ENCODE data around the gene GALNT18.
A peak's percentile ranks its signal among the peaks of the same experiment; 100 is the strongest.
"Not testable (repeated sequence)": the region's sequence is repeated elsewhere in the genome, so short reads cannot be mapped to it uniquely, and the experiment has no call there.

The GALNT18 gene

DNA sequence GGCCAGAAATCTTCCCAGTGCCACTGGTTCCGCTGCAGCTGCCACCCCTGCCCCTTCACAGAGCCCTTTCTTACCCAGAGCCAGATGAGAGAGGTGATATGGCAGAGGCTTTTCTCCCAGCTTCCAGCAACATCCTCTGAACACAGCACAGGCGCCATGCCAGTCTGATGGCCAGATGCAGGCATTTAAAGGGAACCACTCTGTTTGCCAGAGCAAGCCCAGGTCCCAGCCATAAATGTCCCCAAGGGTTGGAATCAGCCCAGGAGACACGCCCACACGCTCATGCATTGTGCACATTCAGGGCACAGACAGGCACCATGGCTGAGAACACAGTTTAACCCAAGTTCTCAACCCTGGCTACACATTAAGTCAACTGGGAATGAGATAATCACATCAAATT, 154.5 kb downstream of the GALNT18 start:
- no peak for DNase-seq

DNA sequence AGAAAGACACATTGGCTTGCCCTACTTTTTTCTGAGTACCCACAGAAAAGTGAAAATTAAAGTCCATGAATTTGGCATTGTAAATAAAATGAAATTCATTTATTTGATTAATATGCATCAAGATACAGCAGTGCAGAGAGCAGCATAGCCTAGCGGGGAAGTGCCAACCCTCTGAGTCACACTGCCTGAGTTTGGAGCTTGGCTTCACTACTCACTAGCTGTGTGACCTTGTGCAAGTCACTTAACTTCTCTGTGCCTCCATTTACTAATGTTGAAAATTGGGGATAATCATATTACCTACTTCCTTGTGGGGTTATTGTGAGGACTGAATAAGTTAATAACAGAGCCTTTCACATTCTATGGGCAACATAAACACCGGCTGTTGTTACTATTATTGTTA, 157.2 kb downstream of the GALNT18 start:
- DNase-seq, result no peak

DNA sequence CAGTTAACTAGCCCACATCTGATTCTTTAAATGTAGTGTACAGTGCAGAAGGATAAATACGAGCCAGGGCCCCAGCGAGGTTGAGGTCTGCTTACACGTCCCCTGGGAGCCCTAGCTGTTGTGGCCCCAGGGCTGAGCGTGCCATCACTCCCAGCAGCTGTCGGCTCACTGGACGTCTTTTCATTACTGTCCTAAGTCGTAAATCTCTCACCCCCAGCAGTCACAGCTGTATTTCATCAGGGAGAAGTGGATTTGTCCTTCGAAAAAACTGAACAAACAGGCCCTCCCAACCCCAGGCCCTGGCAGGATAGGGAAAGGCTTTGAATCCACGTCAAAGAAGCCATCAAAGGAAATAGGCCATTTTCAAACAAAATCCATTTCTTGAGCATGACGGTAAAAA, 158.4 kb downstream of the GALNT18 start:
- no peak for DNase-seq

DNA sequence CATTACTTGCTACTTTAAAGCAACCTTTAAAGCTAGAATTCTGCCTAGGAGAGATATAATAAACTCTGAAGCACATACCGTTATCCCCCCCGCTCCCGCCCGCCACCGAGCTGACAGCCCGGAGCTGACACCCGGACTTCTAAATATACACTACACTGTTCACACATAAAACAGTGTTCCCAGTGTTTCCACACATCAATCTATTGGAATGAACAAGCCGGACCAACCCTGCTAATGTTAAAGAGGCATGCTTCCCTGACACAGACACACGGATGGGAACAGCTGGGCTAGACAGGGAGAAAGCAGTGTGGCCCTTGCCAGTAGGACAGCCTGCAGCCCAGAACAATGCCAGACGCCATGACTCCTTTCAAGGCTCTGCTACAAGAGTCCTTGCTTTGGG, 160.3 kb downstream of the GALNT18 start:
- peak in 3 of 51 donors; percentile 6 to 21 (median 15) for DNase-seq

DNA sequence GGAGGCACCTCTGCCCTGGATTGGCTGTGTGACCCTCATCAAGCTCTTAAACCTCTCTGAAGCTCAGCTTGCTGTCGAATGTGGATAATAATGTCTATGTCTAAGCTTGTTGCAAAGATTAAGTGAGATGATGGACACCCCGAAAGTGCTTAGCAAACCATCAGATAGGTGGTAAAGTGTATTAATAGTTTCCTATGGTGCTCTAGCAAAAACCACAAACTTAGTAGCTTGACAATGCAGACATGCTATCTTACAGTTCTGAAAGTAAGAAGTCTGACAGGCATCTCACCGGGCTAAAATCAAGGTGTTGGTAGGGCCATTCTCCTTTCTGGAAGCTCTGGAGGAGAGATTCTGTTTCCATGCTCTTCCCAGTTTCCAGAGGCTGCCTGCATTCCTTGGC, 162.2 kb downstream of the GALNT18 start:
- no peak for DNase-seq

DNA sequence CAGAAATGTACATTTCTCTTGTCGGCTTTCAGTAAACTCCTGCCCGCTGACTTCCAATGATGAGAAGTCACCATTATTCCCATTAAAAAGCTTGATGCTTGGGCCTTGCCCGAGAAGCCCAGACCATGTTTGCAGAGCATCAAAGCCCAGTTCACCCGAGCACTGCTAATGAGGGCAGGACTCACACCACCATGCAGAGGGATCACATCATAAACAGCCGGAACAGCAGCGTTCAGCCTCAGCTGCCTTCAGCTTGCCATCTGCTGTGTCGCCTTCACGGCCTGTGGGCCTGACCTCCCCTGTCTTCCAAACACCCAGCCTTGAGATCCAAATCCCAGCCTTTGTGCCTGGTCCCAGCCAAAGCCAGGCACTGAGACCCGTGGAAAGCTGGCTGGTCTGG, 163.3 kb downstream of the GALNT18 start:
- peak in 1 of 51 donors; percentile 23 for DNase-seq

DNA sequence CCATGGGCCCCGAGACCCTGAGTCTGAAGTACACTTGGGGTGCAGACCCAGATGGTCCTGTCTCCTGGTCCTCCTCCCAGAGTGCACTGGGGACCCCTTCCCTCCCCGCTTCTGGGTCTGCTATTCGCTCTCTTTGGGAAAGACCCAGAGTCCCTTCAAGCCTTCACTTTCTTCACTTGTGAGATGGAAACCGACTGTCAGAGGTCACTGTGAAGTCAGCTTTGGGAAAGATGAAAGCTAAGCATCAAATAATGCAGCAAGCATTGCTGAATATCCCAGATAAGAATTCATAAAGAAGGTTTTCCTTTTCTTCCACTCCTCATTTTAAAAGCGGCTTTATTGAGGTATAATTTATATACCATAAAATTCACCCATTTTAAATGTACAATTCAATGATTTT, 163.8 kb downstream of the GALNT18 start:
- DNase-seq, result no peak

DNA sequence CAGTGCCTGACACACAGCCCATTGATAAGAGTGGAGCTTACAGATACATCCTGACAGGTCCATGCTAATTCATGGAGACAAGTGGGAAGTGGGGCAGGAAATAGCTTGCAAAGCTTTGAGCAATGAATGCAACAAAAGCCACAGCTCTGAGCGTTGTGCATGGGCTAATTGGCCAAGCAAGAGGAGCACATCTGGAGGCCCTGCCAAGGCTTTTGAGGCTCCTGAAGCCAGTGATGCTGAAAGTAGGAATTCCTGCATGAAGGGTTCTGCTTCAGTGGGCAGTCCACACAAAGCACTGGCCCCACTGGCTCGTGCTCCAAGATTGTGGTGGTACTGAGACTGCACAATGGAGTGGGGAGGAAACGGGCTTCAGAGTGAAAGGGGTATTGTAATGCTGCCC, 164.9 kb downstream of the GALNT18 start:
- DNase-seq, result no peak

DNA sequence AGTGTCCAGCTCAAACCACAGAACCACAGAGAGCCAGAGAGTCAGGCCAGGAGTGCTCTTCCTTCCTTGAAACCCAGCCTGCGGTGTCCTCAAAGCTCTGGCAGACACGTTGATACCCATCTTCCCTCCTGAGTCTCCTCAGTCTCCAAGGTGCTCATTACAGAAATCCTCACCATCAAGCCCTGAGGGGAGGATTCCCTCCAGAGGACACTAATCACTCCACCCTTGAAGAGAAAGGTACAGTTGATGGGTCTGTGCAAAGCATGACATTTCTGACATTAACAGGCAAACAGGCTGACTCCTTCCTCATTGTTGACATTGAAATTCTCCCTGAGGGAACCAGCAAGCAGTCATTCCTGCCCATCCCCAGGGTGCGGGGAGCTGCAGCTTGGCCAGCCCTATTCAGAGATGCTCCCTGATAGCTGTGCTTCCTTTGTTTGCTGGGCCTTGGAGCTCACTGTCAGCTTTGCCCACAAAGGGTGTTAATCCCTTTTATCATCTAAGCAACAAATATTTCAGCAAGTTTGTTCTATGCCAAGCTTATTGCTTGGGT, 167.1 kb downstream of the GALNT18 start:
- no peak for DNase-seq

DNA sequence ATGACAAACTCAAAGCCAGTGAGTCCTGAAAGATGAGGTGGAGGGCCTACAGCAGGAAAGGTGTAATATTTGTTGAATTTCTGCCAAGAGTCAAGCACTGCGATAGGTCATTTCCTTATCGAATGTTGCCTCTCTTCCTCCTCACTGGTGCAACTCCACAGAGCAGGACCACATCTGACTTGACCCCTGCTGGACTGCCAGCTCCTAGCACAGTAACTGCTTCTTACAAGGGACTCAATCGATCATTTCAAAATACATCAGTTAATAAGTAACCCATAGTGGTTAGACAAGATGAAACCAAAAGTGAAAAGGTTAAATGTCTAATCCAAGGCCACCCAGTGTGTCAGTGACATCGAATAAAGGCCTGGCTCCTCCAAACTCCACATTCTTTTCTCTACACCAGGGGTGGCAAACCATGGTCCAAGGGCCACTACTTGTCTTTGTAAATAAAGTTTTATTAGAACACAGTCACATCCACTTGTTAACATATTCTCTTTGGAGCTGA, 170.3 kb downstream of the GALNT18 start:
- DNase-seq, result no peak

DNA sequence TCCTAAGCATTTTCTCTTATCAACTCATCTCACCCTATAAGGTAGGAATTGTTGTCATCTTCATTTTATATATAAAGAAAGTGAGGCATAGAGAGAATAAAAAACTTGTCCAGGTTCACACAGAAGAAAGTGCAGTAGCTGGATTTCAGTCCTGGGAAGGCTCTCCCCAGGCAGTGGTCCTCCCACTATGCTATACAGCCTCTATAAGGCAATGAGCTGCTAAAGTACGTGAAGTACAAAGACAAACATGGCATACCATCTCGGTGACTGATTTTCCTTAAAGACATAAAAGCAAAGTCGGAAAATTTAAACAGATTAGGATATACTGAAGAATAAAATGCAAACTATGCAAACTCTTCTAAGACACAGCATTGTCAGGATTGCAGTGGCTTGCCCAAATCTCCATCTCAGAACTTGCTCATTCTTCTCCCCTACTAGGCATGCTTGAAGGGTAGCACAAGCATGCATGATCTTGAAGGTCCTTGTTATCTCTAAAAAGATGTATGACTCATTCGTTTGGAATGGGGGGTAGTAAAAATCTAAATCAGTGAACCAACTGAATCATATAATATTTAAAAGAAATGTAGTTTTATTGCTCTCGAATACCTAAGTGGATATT, 171.0 kb downstream of the GALNT18 start:
- no peak for DNase-seq

DNA sequence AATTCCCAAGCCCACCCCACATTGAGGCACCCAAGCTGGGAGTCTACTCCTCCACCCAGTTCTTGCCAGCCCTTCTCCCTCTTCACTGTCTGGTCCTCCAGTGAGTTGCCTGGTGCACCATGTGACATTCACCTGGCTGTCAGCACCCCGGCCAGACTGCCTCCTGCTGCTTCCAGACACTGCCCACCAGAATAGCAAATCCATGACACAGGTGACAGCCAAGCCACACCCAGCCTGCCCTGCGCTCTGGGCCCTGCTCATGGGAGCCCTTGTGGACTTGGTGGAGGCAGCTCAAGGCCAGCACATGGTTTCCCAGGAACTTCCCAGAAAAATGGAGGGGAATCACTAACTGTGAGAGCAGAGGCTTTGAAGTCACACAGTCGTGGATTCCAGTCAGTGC, 172.5 kb downstream of the GALNT18 start:
- no peak for DNase-seq

DNA sequence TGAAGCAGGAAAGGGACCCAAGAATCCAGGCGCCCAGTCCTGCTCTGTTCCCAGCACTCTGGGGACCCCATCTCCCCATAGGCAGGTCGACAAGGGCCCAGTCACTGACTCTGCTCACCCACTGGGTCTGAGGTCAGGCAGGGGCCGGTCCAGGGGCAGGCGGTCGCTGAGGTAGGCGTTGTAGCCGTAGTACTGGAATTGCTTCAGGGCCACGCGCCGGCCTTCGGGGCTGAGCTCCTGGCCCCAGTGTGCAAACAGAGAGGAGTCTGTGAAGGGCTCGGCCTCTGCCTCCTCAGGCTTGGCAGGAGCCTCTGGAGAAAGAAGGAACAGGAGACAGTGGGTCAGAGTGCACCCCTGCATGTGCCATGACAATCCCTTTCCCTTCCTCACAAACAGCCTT, 173.2 kb downstream of the GALNT18 start:
- no peak for DNase-seq

DNA sequence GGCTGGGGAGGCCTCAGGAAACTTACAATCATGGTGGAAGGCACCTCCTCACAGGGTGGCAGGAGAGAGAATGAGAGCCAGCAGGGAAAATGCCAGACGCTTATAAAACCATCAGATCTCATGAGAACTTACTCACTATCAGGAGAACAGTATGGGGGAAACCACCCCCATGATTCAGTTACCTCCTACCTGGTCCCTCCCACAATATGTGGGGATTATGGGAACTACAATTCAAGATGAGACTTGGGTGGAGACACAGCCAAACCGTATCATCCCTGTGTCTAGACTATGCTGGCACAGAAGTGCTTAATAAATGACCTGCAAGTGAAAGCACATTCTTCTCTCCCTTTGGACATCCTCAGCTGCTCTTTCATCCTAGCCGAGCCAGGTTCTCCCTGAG, 174.2 kb downstream of the GALNT18 start:
- not testable (repeated sequence) for DNase-seq

DNA sequence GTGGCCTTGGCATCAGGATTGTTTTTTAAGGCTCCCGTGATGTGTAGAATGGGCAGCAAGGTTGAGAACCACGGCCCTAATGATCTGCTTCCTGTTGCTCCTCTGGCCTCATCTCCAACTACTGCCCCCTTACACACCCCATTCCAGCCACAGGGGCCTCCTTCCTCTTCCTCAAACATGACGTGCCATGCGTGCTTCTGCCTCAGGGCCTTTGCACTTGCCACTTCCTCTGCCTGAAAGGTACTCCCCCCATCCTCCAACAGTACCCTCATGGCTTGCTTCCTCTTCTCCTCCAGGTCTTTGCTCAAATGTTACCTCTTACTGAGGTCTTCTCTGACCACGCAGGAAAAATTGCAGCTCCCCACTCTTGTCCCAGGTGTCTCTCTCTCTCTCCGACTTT, 174.8 kb downstream of the GALNT18 start:
- no peak for DNase-seq

DNA sequence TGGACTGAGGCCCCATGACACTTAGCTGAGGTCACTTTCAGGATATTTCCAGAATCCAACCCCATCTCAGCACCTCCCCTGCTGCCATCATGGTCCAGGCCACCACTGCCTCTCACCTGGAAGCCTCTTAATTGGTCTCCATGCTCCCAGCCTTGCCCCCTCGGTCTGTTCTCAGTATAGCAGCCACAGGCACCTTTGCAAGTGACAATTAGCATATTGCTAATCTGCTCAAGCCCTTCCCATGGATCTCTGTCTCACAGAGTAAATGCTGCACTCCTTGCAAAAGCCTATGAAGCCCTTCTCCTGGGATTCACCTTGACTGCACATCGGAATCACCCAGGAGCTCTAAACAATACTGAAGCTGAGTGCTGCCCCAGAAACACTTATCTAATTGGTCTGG, 175.2 kb downstream of the GALNT18 start:
- no peak for DNase-seq

DNA sequence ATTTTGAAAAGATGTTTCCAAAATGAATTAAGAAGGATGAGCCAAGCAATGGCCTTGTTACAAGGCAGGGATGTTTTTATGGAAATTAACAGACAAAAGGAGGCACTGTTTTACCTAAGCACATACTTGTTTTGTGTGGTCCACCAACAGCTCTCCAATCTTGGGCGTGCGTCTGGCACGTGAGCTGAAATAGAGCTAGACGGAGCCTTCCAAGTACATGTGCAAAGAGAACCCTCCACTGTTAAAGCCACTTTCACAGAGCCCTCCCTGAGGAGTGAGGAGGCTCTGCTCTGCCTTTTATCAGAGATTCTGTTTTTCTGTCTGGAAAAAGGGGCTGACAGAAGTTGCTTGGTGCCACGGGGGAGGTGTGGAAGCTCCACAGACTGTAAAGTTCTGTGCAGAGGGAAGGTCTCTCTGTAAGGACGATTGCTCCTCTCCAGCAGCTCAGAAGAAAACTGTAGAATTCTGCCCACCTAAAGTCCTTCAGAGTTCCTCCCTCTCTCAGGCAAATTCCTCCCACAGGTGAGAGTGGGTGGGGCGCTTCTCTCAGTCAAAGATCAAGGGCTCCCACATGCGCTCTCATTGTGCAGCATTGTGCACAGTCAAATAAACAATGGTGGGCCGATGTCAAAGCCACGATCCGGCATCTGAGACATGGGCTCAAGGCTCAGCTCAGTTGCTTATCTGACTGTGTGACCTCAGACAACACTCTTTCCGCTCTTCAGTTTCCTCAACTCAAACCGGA, 176.2 kb downstream of the GALNT18 start:
- DNase-seq, result no peak

DNA sequence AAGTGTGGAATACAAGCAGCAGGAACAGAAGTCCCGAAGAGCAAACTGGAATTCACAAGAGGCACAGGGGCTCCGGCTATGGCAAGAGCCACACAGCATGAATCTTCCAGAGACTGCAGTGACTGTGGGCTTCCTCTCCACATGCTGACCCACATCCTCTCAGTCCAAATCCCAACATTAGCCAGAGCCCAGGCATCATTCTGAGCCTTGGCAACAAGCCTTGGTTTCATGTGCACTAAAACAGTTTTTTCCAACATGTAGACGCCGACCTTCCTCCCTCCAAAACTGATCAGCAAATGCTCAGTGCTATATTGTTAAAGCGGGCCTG, 177.0 kb downstream of the GALNT18 start:
- no peak for DNase-seq

DNA sequence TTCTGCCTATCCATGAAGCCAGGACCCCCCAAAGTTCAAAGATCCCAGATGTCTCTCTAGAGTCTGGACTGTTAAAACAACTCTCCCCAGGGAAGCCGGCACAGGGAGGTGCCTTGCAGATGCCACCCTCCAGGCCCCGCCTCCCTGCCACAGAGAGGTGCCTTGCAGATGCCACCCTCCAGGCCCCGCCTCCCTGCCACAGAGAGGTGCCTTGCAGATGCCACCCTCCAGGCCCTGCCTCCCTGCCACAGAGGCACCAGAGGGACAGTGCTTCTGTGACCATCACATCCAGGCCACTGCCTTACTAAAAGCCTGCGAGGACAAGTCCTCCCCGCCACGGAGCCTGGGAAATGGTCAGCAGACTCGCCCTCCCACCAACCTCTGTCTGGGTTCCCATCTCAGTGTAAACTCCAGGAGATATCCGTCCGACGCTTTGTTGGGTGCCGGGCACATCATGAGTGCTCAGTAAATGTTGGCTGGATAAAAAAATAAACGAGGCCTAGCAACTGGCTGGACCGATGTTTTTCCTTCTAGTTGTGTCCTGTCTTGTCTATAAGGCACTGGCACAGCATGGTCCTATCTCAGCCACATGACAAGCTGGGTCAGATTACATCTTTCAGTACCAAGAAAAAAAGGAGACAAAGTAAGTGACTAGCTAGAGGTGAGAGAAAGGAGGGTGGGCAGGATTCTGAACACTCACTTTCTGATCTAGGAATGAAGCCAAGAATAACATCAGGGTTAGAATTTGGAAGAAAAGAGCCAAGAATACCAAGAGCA, 177.6 kb downstream of the GALNT18 start:
- DNase-seq, result no peak

DNA sequence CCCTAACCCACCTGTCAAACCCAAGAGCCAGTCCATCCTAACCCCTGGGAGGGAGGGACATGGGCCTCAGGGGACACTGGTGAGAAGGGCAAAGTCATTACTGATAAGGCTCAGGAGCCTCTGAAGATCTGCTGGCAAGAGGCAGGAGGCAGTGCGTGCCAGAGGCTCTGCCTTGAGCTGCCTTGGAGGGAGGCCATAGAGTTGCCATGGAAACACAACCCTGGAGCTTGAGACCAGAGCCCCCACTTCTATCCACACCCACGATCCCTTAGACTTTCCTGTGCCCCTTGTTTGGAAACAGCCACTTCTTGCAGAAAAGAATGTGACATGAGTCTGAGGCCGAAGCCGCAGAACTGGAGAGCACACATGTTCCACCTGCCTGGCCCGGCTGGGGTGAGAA, 179.0 kb downstream of the GALNT18 start:
- no peak for DNase-seq

DNA sequence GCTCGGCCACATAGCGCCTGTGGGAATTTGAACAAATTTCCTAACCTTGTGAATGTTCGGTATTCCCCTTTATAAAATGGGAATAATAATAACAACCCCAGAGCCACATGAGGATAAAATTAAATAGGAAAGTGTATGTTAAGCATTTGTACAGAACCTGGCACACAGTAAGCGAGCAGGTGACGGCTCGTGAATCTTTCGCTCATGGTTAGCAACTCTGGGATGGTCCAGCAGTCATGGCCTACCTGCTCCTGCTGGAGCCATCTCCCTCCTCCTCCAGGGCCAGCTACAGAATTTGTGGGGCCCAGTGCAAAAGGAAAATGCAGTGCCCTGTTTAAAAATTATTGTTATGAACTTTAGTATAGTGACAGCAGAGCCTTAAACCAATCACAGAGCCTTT, 180.3 kb downstream of the GALNT18 start:
- DNase-seq, result no peak

DNA sequence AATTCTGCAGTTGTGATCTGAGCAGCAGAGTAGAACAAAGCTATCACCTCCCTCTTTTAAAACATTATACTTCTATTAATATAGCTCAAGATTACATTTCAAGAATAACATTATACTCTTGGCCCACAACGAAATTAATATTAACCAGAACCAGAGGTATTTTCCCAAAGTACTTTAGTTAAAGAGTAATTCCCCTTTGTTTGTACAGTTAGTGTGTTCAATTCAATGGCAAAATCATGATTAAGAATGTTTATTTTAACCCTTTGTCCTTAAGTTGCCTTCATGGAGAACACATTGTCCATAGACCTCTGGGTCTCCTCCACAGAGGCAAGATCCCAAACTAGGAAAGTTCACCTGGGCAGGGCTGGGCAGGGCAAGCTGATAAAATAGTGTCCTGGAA, 180.7 kb downstream of the GALNT18 start:
- no peak for DNase-seq
